Kidney epithelial cell (primary cell): ENCODE data around the gene UBA5. TPM values are rescaled to one million over a fixed set of nuclear protein-coding genes. Genes with fewer than 3 reads are reported as not detected.
"Not testable (repeated sequence)": the region's sequence is repeated elsewhere in the genome, so short reads cannot be mapped to it uniquely, and the experiment has no call there.

ENCODE experiments used
- DNase-seq: peaks from one replicate; pipeline ENCODE4 v3.0.0-alpha.2; 2010; ENCODE audit warnings: low read depth
- H3K27me3 ChIP-seq: 2 replicates; pipeline ENCODE4 v1.6.0; 2011; ENCODE audit warnings: low read length; ENCODE audit not compliant: control insufficient read depth, insufficient read depth
- H3K36me3 ChIP-seq: 2 replicates; pipeline ENCODE4 v1.5.1; 2011; ENCODE audit warnings: low read length; ENCODE audit not compliant: control insufficient read depth, insufficient read depth
- H3K4me3 ChIP-seq: 2 replicates; pipeline ENCODE4 v1.5.1; 2011; ENCODE audit warnings: low read depth, mild to moderate bottlenecking, control low read depth, low read length
- CTCF ChIP-seq: IDR thresholded peaks from 2 replicates; pipeline ENCODE4 v1.5.1; 2011; ENCODE audit warnings: mild to moderate bottlenecking, moderate library complexity, low read length, control low read depth, inconsistent platforms; ENCODE audit not compliant: insufficient read depth, poor library complexity, severe bottlenecking
- total RNA-seq: library from RNA; depleted of rRNA; stranded (reverse); fragments of >200 nt; gene quantifications from 2 replicates; pipeline ENCODE4 v1.2.3, GENCODE V29; 2015

The UBA5 gene
- total RNA-seq, result 20.6 and 37.3 TPM in 2 replicates

- DNase-seq, result no peak
- peak within 1 kb of the TSS; percentile 88 for H3K4me3 ChIP-seq
- no peaks in the 10 kb centered on the region for H3K36me3 ChIP-seq
- TF ChIP-seq CTCF, result no peak
- H3K27me3 ChIP-seq, result no peaks in the 10 kb centered on the region
Measured at GRCh38 chr3:132660052-132660810, at the start of gene UBA5. TSS of gene UBA5 (plus strand) at chr3:132660329. CDS start at chr3:132660538, 209 bp downstream.

- not testable (repeated sequence) for H3K27me3 ChIP-seq
Measured at GRCh38 chr3:132615301-132615700, 44.8 kb upstream of the UBA5 start.

GRCh38 chr3:132615881-132616280 is 44.2 kb upstream of the UBA5 start:
- no peak for DNase-seq
- H3K4me3 ChIP-seq, result no peak overlapping the region
- TF ChIP-seq CTCF, result no peak
- no peaks in the 10 kb centered on the region for H3K36me3 ChIP-seq
- no peaks in the 10 kb centered on the region for H3K27me3 ChIP-seq

More at GRCh38 chr3:132615301-132615700, 44.8 kb upstream of the UBA5 start:
- not testable (repeated sequence) for DNase-seq, H3K36me3 ChIP-seq, H3K4me3 ChIP-seq

GRCh38 chr3:132616780-132617179 is 43.3 kb upstream of the UBA5 start:
- no peak for DNase-seq
- Histone ChIP-seq H3K4me3 (no peak overlapping the region), H3K27me3 (no peaks in the 10 kb centered on the region), H3K36me3 (no peaks in the 10 kb centered on the region)
- TF ChIP-seq CTCF, result no peak

GRCh38 chr3:132622148-132622547 is 38.0 kb upstream of the UBA5 start:
- no peak for DNase-seq
- H3K27me3 ChIP-seq, result no peaks in the 10 kb centered on the region
- TF ChIP-seq CTCF, result no peak
- H3K4me3 ChIP-seq, result no peak overlapping the region
- H3K36me3 ChIP-seq, result no peaks in the 10 kb centered on the region

- Histone ChIP-seq H3K4me3 (no peak overlapping the region), H3K36me3 (no peaks in the 10 kb centered on the region)
- TF ChIP-seq CTCF, result no peak
Measured at GRCh38 chr3:132622761-132623160, 37.4 kb upstream of the UBA5 start.

More at GRCh38 chr3:132622761-132623160, 37.4 kb upstream of the UBA5 start:
- H3K27me3 ChIP-seq, result no peaks in the 10 kb centered on the region
- no peak for DNase-seq
